WTC11 (cell line): Measurements from ENCODE around the gene STK11. TPM values are rescaled to one million over a fixed set of nuclear protein-coding genes. Genes with fewer than 3 reads are reported as not detected.

Source experiments
- ATAC-seq: fragments of 200-7000 bp; cut with Tn5 transposase; 2 replicates; pipeline ENCODE4 v1.10.0; 2021; ENCODE audit warnings: mild to moderate bottlenecking, moderate library complexity
- CTCF ChIA-PET: fragments of 300-600 bp; sonication (Branson Sonifier 250); formaldehyde crosslinking; loops from one replicate; lab custom pipeline; 2021; ENCODE audit warnings: antibody characterized with exemption; lab: Charles Lee
- POLR2A ChIA-PET: fragments of 350-600 bp; sonication (Branson Sonifier 250); formaldehyde crosslinking; loops from one replicate; lab custom pipeline; 2021; ENCODE audit warnings: antibody characterized with exemption; lab: Charles Lee
- DNase-seq: peaks from one replicate; pipeline ENCODE4 v3.0.0; 2021; ENCODE audit warnings: low spot score
- H3K27ac Mint-ChIP-seq: 2 replicates; pipeline ENCODE4 v1.8.0; 2021; ENCODE audit warnings: mixed read lengths
- H3K27me3 Mint-ChIP-seq: 2 replicates; pipeline ENCODE4 v1.8.0; 2021; ENCODE audit warnings: low read depth, mild to moderate bottlenecking, moderate library complexity, mixed read lengths
- H3K36me3 Mint-ChIP-seq: 2 replicates; pipeline ENCODE4 v1.8.0; 2021; ENCODE audit warnings: mixed read lengths
- H3K4me1 Mint-ChIP-seq: 2 replicates; pipeline ENCODE4 v1.8.0; 2022; ENCODE audit warnings: mixed read lengths
- H3K4me3 Mint-ChIP-seq: 2 replicates; pipeline ENCODE4 v1.8.0; 2021; ENCODE audit warnings: mild to moderate bottlenecking, moderate library complexity, mixed read lengths
- H3K9me3 Mint-ChIP-seq: 2 replicates; pipeline ENCODE4 v1.8.0; 2021; ENCODE audit warnings: mixed read lengths
- ATF1 ChIP-seq: sonication (generic); formaldehyde crosslinking; IDR thresholded peaks from 2 replicates; pipeline ENCODE4 v1.8.1; 2023; ENCODE audit warnings: mild to moderate bottlenecking, moderate library complexity, missing genetic modification reagents
- CREM ChIP-seq: sonication (generic); formaldehyde crosslinking; IDR thresholded peaks from 2 replicates; pipeline ENCODE4 v1.8.1; 2022; ENCODE audit warnings: mild to moderate bottlenecking, missing genetic modification reagents, moderate library complexity
- ELF4 ChIP-seq: sonication (generic); formaldehyde crosslinking; IDR thresholded peaks from 2 replicates; pipeline ENCODE4 v1.8.1; 2022; ENCODE audit warnings: low read depth, mild to moderate bottlenecking, moderate library complexity, missing genetic modification reagents
- JAZF1 ChIP-seq: fragments of 250-450 bp; sonication (Bioruptor Pico); IDR thresholded peaks from 2 replicates; pipeline ENCODE4 v1.9.0; 2021; ENCODE audit warnings: moderate library complexity, mild to moderate bottlenecking, inconsistent platforms
- MXD4 ChIP-seq: fragments of 250-450 bp; sonication (Bioruptor Pico); IDR thresholded peaks from 2 replicates; pipeline ENCODE4 v1.8.0; 2021; ENCODE audit warnings: mild to moderate bottlenecking, moderate library complexity, borderline replicate concordance
- MYBL2 ChIP-seq: sonication (generic); formaldehyde crosslinking; IDR thresholded peaks from 2 replicates; pipeline ENCODE4 v1.8.1; 2023; ENCODE audit warnings: mild to moderate bottlenecking, moderate library complexity, missing genetic modification reagents
- NR1H2 ChIP-seq: sonication (generic); formaldehyde crosslinking; IDR thresholded peaks from 2 replicates; pipeline ENCODE4 v1.9.0; 2021; ENCODE audit warnings: mild to moderate bottlenecking, moderate library complexity, missing genetic modification reagents
- SP1 ChIP-seq: sonication (generic); formaldehyde crosslinking; conservative IDR thresholded peaks from 2 replicates; pipeline ENCODE4 v1.8.1; 2022; ENCODE audit warnings: missing genetic modification reagents
- TCF7 ChIP-seq: sonication (generic); formaldehyde crosslinking; IDR thresholded peaks from 2 replicates; pipeline ENCODE4 v1.8.0; 2022; ENCODE audit warnings: mild to moderate bottlenecking, low read depth, missing genetic modification reagents, moderate library complexity
- TEAD1 ChIP-seq: sonication (generic); formaldehyde crosslinking; IDR thresholded peaks from 2 replicates; pipeline ENCODE4 v1.8.0; 2022; ENCODE audit warnings: mild to moderate bottlenecking, missing genetic modification reagents
- ZBTB21 ChIP-seq: sonication (generic); formaldehyde crosslinking; IDR thresholded peaks from 2 replicates; pipeline ENCODE4 v1.8.1; 2023; ENCODE audit warnings: mild to moderate bottlenecking, missing genetic modification reagents, borderline replicate concordance
- ZNF232 ChIP-seq: sonication (generic); formaldehyde crosslinking; IDR thresholded peaks from 2 replicates; pipeline ENCODE4 v1.8.0; 2022; ENCODE audit warnings: mild to moderate bottlenecking, missing genetic modification reagents
- ZNF317 ChIP-seq: sonication (generic); formaldehyde crosslinking; IDR thresholded peaks from 2 replicates; pipeline ENCODE4 v1.8.1; 2023; ENCODE audit warnings: low read depth, mild to moderate bottlenecking, moderate library complexity, missing genetic modification reagents, borderline replicate concordance
- total RNA-seq: library from RNA; stranded (reverse); gene quantifications from 3 replicates; pipeline ENCODE4 v1.2.3, GENCODE V29; 2021
- TF ChIP-seq, protein P1 (sequence below): fragments of 250-450 bp; sonication (Bioruptor Pico); IDR thresholded peaks from 2 replicates; pipeline ENCODE4 v1.9.0; 2021; ENCODE audit warnings: mild to moderate bottlenecking
- TF ChIP-seq, protein P2 (sequence below): sonication (generic); formaldehyde crosslinking; IDR thresholded peaks from 2 replicates; pipeline ENCODE4 v1.8.1; 2023; ENCODE audit warnings: mild to moderate bottlenecking, missing genetic modification reagents
- TF ChIP-seq, protein P3 (sequence below): sonication (generic); formaldehyde crosslinking; IDR thresholded peaks from 2 replicates; pipeline ENCODE4 v1.8.1; 2023; ENCODE audit warnings: mild to moderate bottlenecking, missing genetic modification reagents, moderate library complexity
- TF ChIP-seq, protein P4 (sequence below): sonication (generic); formaldehyde crosslinking; IDR thresholded peaks from 2 replicates; pipeline ENCODE4 v1.8.1; 2023; ENCODE audit warnings: mild to moderate bottlenecking, moderate library complexity, missing genetic modification reagents
- TF ChIP-seq, protein P5 (sequence below): sonication (generic); formaldehyde crosslinking; IDR thresholded peaks from 2 replicates; pipeline ENCODE4 v1.8.1; 2022; ENCODE audit warnings: missing genetic modification reagents, borderline replicate concordance
- TF ChIP-seq, protein P6 (sequence below): sonication (generic); formaldehyde crosslinking; IDR thresholded peaks from 2 replicates; pipeline ENCODE4 v1.8.1; 2022; ENCODE audit warnings: low read depth, mild to moderate bottlenecking, moderate library complexity, missing genetic modification reagents, borderline replicate concordance

STK11 gene
- total RNA-seq, 1 experiment from 2014 or later: 112 TPM

DNA sequence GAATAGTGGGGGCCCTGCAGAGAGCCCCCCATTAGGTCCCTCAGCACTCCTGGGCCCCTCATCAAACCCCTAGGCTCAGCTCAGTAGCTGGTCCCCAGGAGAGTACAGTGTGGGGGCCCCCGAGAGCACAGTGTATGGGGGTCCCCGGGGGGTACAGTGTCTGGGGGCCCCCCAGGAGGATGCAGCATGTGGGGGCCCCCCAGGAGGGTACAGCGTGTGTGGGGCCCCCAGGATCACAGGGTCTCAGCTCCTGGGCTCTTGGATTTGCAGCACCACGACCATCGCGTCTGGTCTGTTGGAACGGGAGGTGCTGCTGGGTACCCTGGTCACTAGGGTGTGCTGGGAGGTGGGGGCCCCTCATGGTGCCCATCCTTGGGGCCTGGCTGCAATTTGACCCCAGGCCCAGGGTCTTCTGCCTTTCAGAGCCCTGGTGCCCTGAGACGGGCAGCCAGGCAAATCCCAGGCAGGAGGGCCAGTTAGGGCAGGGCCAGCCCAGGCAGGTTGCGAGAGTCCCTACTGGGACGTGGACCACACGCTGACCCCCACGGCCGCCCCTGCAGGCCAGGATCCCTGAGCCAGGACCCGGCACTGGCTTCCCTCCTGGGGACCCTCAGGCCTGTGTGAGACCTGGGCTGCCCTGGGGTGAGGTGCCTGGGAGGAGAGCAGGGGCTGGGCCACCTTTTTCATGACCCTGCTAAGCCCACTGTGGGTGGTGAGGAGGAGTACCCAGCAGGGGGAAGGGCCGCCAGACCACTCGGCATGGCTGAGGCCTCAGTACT, 18.7 kb downstream of the STK11 start:
- no peaks in the 10 kb centered on the region for H3K27me3 Mint-ChIP-seq
- ChIA-PET POLR2A (interaction anchor here (0.7 kb wide), 1 partner anchor 1706 kb away, joined by 4 read pairs; no protein-coding TSS in a partner anchor), CTCF (interaction anchor here (1.2 to 4.0 kb wide), 9 partner anchors 10 to 198 kb away, joined by 3 to 46 read pairs (median 8); partner anchors contain the start of genes CBARP, CNN2 and FAM174C)
- H3K9me3 Mint-ChIP-seq: no peaks in the 10 kb centered on the region
- H3K4me1 Mint-ChIP-seq: no peaks in the 10 kb centered on the region
- DNase-seq (no peak), ATAC-seq (no peak)
- no peaks in the 10 kb centered on the region; the same call in 1 of the 2 replicates for H3K36me3 Mint-ChIP-seq
- TF ChIP-seq TCF7 (CRISPR knock-in tag) (no peak), MXD4 (CRISPR knock-in tag) (no peak), SP1 (no peak), ATF1 (CRISPR knock-in tag) (no peak), CREM (CRISPR knock-in tag) (no peak), ZBTB21 (CRISPR knock-in tag) (no peak)
- TF ChIP-seq, protein P1, sequence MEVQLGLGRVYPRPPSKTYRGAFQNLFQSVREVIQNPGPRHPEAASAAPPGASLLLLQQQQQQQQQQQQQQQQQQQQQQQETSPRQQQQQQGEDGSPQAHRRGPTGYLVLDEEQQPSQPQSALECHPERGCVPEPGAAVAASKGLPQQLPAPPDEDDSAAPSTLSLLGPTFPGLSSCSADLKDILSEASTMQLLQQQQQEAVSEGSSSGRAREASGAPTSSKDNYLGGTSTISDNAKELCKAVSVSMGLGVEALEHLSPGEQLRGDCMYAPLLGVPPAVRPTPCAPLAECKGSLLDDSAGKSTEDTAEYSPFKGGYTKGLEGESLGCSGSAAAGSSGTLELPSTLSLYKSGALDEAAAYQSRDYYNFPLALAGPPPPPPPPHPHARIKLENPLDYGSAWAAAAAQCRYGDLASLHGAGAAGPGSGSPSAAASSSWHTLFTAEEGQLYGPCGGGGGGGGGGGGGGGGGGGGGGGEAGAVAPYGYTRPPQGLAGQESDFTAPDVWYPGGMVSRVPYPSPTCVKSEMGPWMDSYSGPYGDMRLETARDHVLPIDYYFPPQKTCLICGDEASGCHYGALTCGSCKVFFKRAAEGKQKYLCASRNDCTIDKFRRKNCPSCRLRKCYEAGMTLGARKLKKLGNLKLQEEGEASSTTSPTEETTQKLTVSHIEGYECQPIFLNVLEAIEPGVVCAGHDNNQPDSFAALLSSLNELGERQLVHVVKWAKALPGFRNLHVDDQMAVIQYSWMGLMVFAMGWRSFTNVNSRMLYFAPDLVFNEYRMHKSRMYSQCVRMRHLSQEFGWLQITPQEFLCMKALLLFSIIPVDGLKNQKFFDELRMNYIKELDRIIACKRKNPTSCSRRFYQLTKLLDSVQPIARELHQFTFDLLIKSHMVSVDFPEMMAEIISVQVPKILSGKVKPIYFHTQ (CRISPR knock-in tag): no peak
- TF ChIP-seq, protein P2, sequence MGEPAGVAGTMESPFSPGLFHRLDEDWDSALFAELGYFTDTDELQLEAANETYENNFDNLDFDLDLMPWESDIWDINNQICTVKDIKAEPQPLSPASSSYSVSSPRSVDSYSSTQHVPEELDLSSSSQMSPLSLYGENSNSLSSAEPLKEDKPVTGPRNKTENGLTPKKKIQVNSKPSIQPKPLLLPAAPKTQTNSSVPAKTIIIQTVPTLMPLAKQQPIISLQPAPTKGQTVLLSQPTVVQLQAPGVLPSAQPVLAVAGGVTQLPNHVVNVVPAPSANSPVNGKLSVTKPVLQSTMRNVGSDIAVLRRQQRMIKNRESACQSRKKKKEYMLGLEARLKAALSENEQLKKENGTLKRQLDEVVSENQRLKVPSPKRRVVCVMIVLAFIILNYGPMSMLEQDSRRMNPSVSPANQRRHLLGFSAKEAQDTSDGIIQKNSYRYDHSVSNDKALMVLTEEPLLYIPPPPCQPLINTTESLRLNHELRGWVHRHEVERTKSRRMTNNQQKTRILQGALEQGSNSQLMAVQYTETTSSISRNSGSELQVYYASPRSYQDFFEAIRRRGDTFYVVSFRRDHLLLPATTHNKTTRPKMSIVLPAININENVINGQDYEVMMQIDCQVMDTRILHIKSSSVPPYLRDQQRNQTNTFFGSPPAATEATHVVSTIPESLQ (CRISPR knock-in tag): no peak
- TF ChIP-seq, protein P3, sequence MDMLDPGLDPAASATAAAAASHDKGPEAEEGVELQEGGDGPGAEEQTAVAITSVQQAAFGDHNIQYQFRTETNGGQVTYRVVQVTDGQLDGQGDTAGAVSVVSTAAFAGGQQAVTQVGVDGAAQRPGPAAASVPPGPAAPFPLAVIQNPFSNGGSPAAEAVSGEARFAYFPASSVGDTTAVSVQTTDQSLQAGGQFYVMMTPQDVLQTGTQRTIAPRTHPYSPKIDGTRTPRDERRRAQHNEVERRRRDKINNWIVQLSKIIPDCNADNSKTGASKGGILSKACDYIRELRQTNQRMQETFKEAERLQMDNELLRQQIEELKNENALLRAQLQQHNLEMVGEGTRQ (CRISPR knock-in tag): no peak
- no peak overlapping the region for H3K4me3 Mint-ChIP-seq
- no peak overlapping the region for H3K27ac Mint-ChIP-seq

DNA sequence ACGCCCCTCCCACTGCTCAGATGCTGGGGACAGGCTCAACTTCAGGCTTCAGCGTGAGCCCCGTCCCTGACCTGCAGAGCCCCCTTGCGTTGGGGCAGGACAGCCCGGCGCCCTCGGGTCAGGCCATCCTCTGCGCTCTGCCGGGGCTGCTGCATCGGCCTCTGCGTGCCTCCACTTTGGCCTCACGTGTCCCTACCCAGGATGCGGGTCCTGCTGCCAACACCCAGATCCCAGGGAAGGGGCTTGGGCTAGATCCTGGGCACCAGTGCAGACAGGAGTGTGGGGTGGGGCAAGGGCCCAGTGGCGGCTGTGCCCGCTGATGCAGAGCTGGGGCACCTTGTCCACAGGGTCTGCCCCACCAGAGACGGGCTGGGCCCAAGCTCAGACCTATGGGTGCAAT, 19.3 kb downstream of the STK11 start:
- H3K36me3 Mint-ChIP-seq: no peaks in the 10 kb centered on the region; the same call in 1 of the 2 replicates
- CTCF ChIA-PET: interaction anchor here (1.0 to 2.1 kb wide), 5 partner anchors 8 to 143 kb away, joined by 3 to 8 read pairs (median 4); no protein-coding TSS in a partner anchor
- no peaks in the 10 kb centered on the region for H3K27me3 Mint-ChIP-seq
- no peak for ATAC-seq
- no peak for DNase-seq
- H3K9me3 Mint-ChIP-seq: no peaks in the 10 kb centered on the region
- no peak overlapping the region for H3K27ac Mint-ChIP-seq
- no peak overlapping the region for H3K4me3 Mint-ChIP-seq
- TF ChIP-seq JAZF1 (no peak), TEAD1 (CRISPR knock-in tag) (no peak), MXD4 (CRISPR knock-in tag) (no peak), ZNF317 (no peak)
- POLR2A ChIA-PET: interaction anchor here (0.7 kb wide), 1 partner anchor 1705 kb away, joined by 4 read pairs; no protein-coding TSS in a partner anchor
- no peaks in the 10 kb centered on the region for H3K4me1 Mint-ChIP-seq

DNA sequence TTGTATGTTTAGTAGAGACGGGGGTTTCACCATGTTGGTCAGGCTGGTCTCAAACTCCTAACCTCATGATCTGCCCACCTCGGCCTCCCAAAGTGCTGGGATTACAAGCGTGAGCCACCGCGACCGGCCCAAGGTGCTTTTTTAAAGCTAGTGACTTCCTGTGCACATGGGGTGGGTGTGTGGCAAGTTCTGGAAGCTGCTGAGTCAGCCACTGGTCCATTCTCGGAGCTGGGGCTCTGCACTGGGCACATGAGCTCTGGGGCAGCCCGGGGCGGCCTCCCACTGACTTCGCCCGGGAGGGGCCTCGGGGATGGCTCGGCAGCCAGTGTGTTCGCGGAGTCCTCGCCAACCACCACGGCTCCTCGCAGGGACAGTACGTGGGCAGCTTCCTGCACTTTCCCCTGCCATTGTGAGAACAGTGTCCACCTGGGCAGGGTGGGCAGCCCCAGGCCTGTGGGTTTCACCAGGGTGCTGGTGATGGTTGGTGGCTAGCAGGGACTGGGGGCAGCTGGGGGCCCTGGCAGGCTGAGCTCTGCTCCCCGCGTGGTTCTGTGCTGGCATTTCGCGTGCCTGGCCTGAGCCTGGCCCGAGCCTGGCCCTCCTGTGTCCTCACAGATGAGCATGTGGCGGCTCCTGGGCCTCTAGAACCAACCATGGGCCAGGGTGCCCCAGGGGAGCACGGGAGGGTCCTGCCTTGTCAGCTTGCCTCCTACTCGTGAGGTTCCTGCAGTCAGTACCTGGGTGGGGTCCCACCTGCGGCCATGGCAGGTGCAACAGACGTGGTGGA, 20.1 kb downstream of the STK11 start:
- ChIA-PET CTCF (interaction anchor here (1.0 to 2.1 kb wide), 7 partner anchors 9 to 221 kb away, joined by 3 to 8 read pairs (median 4); no protein-coding TSS in a partner anchor), POLR2A (no interaction called here)
- no peaks in the 10 kb centered on the region for H3K27me3 Mint-ChIP-seq
- no peaks in the 10 kb centered on the region for H3K9me3 Mint-ChIP-seq
- no peaks in the 10 kb centered on the region for H3K4me1 Mint-ChIP-seq
- DNase-seq (no peak), ATAC-seq (no peak)
- H3K27ac Mint-ChIP-seq: no peak overlapping the region
- no peak overlapping the region for H3K4me3 Mint-ChIP-seq
- H3K36me3 Mint-ChIP-seq: no peaks in the 10 kb centered on the region; the same call in 1 of the 2 replicates
- TF ChIP-seq ZNF232: no peak
- TF ChIP-seq, protein P4, sequence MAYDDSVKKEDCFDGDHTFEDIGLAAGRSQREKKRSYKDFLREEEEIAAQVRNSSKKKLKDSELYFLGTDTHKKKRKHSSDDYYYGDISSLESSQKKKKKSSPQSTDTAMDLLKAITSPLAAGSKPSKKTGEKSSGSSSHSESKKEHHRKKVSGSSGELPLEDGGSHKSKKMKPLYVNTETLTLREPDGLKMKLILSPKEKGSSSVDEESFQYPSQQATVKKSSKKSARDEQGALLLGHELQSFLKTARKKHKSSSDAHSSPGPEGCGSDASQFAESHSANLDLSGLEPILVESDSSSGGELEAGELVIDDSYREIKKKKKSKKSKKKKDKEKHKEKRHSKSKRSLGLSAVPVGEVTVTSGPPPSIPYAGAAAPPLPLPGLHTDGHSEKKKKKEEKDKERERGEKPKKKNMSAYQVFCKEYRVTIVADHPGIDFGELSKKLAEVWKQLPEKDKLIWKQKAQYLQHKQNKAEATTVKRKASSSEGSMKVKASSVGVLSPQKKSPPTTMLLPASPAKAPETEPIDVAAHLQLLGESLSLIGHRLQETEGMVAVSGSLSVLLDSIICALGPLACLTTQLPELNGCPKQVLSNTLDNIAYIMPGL (CRISPR knock-in tag): no peak
- TF ChIP-seq MYBL2 (CRISPR knock-in tag): no peak
- TF ChIP-seq, protein P5, sequence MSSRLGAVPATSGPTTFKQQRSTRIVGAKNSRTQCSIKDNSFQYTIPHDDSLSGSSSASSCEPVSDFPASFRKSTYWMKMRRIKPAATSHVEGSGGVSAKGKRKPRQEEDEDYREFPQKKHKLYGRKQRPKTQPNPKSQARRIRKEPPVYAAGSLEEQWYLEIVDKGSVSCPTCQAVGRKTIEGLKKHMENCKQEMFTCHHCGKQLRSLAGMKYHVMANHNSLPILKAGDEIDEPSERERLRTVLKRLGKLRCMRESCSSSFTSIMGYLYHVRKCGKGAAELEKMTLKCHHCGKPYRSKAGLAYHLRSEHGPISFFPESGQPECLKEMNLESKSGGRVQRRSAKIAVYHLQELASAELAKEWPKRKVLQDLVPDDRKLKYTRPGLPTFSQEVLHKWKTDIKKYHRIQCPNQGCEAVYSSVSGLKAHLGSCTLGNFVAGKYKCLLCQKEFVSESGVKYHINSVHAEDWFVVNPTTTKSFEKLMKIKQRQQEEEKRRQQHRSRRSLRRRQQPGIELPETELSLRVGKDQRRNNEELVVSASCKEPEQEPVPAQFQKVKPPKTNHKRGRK (CRISPR knock-in tag): no peak
- no peak for TF ChIP-seq NR1H2 (CRISPR knock-in tag)
- TF ChIP-seq, protein P6, sequence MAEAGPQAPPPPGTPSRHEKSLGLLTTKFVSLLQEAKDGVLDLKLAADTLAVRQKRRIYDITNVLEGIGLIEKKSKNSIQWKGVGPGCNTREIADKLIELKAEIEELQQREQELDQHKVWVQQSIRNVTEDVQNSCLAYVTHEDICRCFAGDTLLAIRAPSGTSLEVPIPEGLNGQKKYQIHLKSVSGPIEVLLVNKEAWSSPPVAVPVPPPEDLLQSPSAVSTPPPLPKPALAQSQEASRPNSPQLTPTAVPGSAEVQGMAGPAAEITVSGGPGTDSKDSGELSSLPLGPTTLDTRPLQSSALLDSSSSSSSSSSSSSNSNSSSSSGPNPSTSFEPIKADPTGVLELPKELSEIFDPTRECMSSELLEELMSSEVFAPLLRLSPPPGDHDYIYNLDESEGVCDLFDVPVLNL: no peak
- TF ChIP-seq ELF4 (CRISPR knock-in tag): no peak
